GM19023 (cell line): ENCODE data around the gene LEKR1.

Experiments
- ATAC-seq: cut with Tn5 transposase; IDR thresholded peaks from one replicate; pipeline ENCODE4 v1.9.1; 2021; ENCODE audit warnings: mild to moderate bottlenecking, moderate library complexity; ENCODE audit not compliant: unreplicated experiment

Gene LEKR1

GRCh38 chr3:157046520-157046919 is 220.4 kb downstream of the LEKR1 start:
- no peak for ATAC-seq

- ATAC-seq, result no peak
Observed at GRCh38 chr3:157051055-157051454, 224.9 kb downstream of the LEKR1 start.

- no peak for ATAC-seq
Observed at GRCh38 chr3:157051591-157051990, 225.4 kb downstream of the LEKR1 start.

- ATAC-seq, result no peak
Observed at GRCh38 chr3:157056035-157056434, 229.9 kb downstream of the LEKR1 start.

GRCh38 chr3:157058392-157059071 is 232.4 kb downstream of the LEKR1 start:
- no peak for ATAC-seq

GRCh38 chr3:157059181-157059580 is 233.0 kb downstream of the LEKR1 start:
- no peak for ATAC-seq

- ATAC-seq, result no peak
Observed at GRCh38 chr3:157059661-157060060, 233.5 kb downstream of the LEKR1 start.

- ATAC-seq, result no peak
Observed at GRCh38 chr3:157061265-157061664, 235.1 kb downstream of the LEKR1 start.

- no peak for ATAC-seq
Observed at GRCh38 chr3:157063469-157063868, 237.3 kb downstream of the LEKR1 start.

GRCh38 chr3:157063926-157064325 is 237.8 kb downstream of the LEKR1 start:
- peak; percentile 21 for ATAC-seq

- ATAC-seq, result peak; percentile 65
Observed at GRCh38 chr3:157064402-157064801, 238.2 kb downstream of the LEKR1 start.

GRCh38 chr3:157065201-157065600 is 239.0 kb downstream of the LEKR1 start:
- no peak for ATAC-seq

- no peak for ATAC-seq
Observed at GRCh38 chr3:157066335-157067098, 240.4 kb downstream of the LEKR1 start.

- ATAC-seq, result peak; percentile 42
Observed at GRCh38 chr3:157067114-157067513, 241.0 kb downstream of the LEKR1 start.

- no peak for ATAC-seq
Observed at GRCh38 chr3:157069406-157069805, 243.3 kb downstream of the LEKR1 start.

- ATAC-seq, result no peak
Observed at GRCh38 chr3:157069846-157070677, 243.9 kb downstream of the LEKR1 start.

GRCh38 chr3:157070678-157070999 is 244.5 kb downstream of the LEKR1 start:
- ATAC-seq, result no peak

GRCh38 chr3:157071744-157072525 is 245.8 kb downstream of the LEKR1 start:
- no peak for ATAC-seq

- no peak for ATAC-seq
Observed at GRCh38 chr3:157073810-157074209, 247.7 kb downstream of the LEKR1 start.

- no peak for ATAC-seq
Observed at GRCh38 chr3:157074490-157074889, 248.3 kb downstream of the LEKR1 start.

- no peak for ATAC-seq
Observed at GRCh38 chr3:157074981-157075380, 248.8 kb downstream of the LEKR1 start.
